Hepatocyte (in vitro differentiated cells): ENCODE measurements around the gene LMAN2.

Source experiments
- CTCF ChIP-seq: fragments of 200-600 bp; sonication (generic); IDR thresholded peaks from 2 replicates; pipeline ENCODE4 v1.5.1; 2016; ENCODE audit warnings: antibody characterized with exemption, mild to moderate bottlenecking; ENCODE audit not compliant: poor library complexity
- EZH2 ChIP-seq: fragments of 200-600 bp; sonication (generic); IDR thresholded peaks from 2 replicates; pipeline ENCODE4 v1.6.1; 2016; ENCODE audit warnings: antibody characterized with exemption, mild to moderate bottlenecking, borderline replicate concordance
- EZH2phosphoT487 ChIP-seq: fragments of 200-600 bp; sonication (generic); IDR thresholded peaks from one replicate; pipeline ENCODE4 v1.6.1; 2018; ENCODE audit warnings: antibody characterized with exemption, mild to moderate bottlenecking, low read depth, moderate library complexity; ENCODE audit not compliant: unreplicated experiment, severe bottlenecking

- TF ChIP-seq CTCF (no peak), EZH2phosphoT487 (no peak), EZH2 (no peak)
Observed at GRCh38 chr5:177314376-177315342, 36.8 kb downstream of the LMAN2 start.
